DMS 273 (cell line): ENCODE measurements around the gene CDK14.

Source experiments
- DNase-seq: peaks from one replicate; lab custom pipeline; 2025; ENCODE audit not compliant: unreplicated experiment; lab: John Stamatoyannopoulos, UW

Gene CDK14

DNA sequence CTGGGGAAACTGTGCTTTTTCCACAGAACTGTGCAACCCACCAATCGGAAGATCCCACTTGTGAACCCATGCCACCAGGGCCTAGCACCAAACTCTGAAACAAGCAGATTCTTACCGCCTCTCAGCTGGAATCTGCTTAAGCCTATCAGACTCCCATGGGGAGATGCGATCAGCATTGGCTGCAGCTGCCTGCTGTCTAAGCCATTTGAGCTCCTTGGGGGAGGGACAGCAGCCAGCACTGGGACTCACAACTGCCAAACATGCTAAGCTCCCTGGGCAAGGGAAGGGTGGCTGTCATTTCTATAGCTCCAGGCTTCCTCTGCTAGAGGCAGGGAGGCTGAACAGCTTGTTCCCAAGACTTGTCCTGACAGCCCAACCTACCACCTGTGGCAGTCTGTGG is 283.8 kb downstream of the CDK14 start:
- no peak for DNase-seq

GRCh38 chr7:90886416-90886815 is 290.3 kb downstream of the CDK14 start:
- DNase-seq = no peak

- DNase-seq = no peak
Measured at GRCh38 chr7:90889210-90889609, 293.1 kb downstream of the CDK14 start.

DNA sequence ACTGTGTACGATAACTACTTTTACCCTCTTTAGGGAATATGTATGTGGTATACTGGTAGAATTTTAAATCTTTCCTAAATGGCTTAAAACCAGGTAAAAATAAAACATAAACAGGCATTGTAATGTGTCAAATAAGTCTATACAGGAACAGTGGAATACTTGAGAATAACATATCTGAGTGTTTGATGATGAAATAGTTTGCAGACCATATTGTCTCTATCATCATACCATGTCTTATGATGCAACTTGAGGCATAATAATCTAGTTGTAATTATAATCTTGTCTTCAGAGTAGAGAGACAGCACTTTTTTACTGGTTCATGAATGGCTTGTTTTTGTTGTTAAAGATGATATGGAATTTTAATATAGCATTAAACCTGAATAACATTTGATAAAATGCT is 293.5 kb downstream of the CDK14 start:
- DNase-seq = no peak

- no peak for DNase-seq
Measured at GRCh38 chr7:90891529-90891928, 295.4 kb downstream of the CDK14 start.

DNA sequence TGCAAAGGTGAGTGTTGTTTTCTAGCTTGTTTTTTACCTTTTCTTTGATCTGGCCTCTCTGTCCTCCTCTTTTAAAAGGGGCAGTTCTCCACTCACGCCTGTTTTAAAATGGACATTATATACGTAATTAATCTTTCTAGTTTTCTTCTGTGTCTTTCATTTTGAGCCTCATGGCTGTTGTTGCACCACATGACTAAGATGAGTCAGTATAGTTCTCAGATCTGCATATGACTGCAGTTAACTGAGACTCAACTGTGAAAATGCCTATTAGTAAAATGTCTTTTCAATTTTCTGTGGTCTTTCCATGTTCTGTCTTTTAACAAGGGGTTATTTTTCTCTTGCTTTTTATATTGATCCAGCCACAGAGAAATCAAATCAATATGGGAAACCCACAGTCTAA is 296.1 kb downstream of the CDK14 start:
- DNase-seq = no peak

GRCh38 chr7:90894122-90894521 is 298.0 kb downstream of the CDK14 start:
- DNase-seq = no peak

- no peak for DNase-seq
Measured at GRCh38 chr7:90896458-90896857, 300.3 kb downstream of the CDK14 start.

DNA sequence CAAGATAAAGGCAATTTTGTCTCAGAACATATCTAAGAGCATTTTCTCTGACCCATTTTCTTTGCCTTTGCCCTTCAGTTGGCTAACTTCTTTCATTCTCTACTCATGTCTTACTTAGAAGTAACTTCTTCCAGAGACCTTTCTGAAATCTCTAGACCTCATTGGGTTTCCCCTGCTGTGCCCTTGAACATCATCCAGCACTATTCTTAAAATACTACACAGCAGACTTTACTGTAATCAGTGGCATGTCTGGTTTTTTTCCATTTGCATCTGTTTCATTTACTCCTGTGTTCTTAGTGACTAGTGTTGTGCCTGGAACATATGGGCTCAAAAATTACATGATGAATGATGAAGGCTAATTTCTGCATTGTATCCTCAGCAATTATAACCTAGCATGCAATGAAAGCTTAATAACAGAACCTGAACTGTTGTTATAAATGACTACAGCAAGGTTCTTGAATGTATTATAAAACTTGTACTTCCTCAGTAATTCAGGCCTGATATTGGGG is 301.9 kb downstream of the CDK14 start:
- peak; percentile 11 for DNase-seq

DNA sequence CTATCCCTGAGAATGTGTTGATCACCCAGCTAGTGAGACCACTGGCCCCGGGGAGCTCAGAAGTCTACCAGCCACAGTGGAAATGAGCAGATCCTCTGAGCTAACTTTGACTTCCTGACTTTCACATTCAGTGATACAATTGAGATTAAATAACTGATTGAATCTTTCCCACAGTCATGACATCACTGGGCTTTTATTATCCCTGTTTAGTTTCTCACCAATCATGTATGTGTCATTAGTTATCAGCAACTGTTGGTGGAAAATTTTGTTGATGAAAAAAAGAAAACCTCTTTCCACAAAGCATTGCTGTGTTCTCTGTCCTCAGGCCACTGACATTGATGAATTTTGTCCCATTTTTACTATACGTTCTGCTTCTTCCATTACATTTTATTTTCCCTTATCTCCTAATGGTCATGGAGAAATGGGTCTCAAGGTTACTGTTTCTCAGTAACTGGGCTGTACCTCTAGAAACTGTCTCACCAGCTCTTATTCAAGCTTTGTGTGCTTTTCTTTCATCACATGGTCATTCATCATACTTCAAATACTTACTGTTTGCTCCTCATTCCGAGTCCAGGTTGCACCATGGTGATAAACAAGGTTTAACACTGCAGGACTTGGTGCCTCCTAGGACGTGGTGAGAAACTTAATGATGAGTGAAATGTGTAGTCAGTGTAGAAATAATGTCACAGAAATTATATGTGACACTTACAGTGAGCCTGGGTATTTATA is 304.7 kb downstream of the CDK14 start:
- DNase-seq = no peak

DNA sequence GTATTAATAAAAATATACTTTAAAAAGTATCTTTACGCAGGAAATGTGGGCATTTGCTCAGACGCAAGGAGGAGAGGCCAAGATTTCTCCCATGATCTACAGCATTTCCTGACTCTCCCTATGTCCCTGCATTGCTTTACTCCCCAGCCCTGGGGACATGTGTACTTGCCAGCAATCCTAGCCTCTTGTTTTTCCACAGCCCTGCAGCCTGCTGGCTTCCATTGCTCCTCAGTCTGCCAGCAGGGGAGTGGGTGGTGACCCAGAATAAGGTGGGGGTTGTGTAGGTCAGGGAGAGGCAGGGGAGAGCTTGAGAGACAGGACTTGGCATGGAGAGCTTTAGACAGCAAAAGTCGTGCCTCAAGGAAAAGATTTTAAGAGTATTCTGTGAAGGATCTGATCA is 307.7 kb downstream of the CDK14 start:
- DNase-seq = no peak

GRCh38 chr7:90910136-90910535 is 314.0 kb downstream of the CDK14 start:
- no peak for DNase-seq

- DNase-seq = no peak
Measured at GRCh38 chr7:90916319-90916718, 320.2 kb downstream of the CDK14 start.

DNA sequence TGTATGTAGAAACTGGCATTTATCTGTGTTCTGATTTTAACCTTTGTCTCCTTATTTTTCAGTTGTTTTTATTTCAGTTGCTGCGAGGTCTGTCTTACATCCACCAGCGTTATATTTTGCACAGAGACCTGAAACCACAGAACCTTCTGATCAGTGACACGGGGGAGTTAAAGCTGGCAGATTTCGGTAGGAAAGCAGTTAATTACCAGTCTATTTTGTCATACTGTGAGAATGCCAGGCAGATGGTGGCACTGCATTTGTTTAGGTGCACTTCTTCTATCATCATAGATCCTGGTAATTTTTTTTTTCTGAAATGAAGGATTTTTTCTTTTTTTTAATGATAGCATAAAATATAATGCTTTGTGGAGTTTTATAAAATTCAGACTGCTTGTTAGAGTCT is 321.4 kb downstream of the CDK14 start:
- no peak for DNase-seq

- DNase-seq = no peak
Measured at GRCh38 chr7:90918303-90918702, 322.2 kb downstream of the CDK14 start.

DNA sequence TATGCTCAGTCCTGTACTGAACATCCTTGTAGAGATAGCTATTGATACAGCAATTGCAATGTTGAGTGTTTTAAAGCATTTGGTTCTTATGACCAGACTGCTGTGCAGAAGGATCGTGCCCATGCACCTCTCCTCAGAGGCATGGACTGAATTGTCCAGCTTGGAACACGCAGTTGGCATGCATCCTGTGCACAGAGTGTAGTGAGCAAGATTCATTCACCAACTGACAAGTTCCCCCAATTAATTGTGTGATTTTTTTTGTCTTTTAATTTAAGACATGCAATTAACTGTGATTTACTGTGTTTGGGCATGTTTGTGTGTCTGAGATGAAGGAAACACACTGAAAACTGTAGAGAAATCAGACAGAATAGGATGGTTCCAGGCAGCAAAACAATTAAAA is 323.7 kb downstream of the CDK14 start:
- DNase-seq = no peak

- DNase-seq = no peak
Measured at GRCh38 chr7:90920336-90920735, 324.2 kb downstream of the CDK14 start.

DNA sequence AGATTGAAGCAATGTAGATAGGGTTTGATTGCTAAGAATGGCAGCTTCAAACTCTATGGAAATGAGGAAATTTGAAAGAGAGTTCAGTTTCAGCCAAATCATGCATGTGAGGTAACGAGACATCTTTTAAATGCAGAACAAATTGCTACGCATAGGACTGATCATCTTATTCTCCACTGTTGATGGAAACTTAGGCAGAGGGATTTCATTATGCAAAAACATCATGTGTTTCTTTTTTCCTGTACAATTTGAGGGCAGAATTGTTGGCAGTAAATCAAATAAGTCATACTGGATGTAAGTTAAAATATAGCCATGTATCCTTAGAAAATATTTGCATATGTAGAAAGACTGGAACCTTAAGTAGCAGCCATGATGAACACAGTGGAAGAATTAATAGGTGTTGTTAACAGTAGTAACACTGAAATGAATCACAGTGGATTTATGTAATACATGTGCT is 327.4 kb downstream of the CDK14 start:
- DNase-seq = no peak

DNA sequence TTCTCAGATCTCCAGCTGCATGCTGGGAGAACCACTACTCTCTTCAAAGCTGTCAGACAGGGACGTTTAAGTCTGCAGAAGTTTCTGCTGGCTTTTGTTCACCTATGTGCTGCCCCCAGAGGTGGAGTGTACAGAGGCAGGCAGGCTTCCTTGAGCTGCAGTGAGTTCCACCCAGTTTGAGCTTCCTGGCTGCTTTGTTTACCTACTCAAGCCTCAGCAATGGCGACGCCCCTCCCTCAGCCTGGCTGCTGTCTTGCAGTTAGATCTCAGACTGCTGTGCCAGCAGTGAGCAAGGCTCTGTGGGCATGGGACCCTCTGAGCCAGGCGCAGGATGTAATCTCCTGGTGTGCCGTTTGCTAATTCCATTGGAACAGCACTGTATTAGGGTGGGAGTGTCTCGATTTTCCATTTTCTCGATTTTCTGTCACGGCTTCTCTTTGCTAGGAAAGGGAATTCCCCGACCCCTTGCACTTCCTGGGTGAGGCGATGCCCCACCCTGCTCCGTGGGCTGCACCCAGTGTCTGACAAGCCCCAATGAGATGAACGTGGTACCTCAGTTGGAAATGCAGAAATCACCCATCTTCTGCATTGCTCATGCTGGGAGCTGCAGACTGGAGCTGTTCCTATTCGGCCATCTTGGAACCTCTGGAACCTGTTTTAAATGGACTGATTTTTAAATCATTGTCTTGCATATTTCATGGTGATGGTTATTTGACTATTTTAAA is 332.7 kb downstream of the CDK14 start:
- DNase-seq = peak; percentile 11

GRCh38 chr7:90931986-90932916 is 336.1 kb downstream of the CDK14 start:
- peak; percentile 90 for DNase-seq

DNA sequence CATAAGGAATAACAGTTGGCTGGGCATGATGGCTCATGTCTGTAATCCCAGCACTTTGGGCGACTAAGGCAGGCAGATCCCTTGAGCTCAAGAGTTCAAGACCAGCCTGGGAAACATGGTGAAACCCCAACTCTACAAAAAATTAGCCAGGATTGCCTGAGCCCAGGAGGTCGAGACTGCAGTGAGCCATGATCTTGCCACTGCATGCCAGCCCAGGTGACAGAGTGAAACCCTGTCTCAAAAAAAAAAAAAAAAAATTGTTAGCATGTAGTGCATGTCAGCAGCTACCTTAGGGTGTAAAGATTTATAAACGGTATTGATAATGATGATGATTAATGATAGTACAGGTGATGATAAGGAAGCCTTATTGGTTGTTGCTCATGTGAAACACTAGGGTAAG is 336.9 kb downstream of the CDK14 start:
- DNase-seq = no peak
